GM21737 (cell line): ENCODE results near the gene BORCS5.
A peak's percentile ranks its signal among the peaks of the same experiment; 100 is the strongest.
"Not testable (repeated sequence)": the region's sequence is repeated elsewhere in the genome, so short reads cannot be mapped to it uniquely, and the experiment has no call there.

Experiments
- ATAC-seq: cut with Tn5 transposase; IDR thresholded peaks from one replicate; pipeline ENCODE4 v1.9.1; 2021; ENCODE audit warnings: mild to moderate bottlenecking, moderate library complexity; ENCODE audit not compliant: unreplicated experiment

Gene BORCS5

DNA sequence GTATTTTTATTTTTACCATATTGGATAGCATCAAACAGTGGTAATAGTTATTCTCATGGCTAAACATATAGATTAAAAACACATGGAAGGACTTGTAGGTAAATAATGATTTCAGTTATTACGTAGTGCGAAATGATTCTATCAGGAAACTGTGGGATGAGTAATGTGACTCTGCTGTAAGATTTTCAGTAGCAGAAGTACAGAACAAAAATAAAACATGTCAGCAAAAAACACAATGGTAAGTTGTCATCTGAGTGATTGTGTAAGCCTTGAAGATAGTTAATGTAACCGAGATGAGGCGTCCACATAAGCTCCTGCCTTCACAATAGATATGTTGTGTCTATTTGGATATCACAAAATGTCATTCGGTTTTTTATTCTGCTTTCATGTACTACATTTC, 99.8 kb downstream of the BORCS5 start:
- no peak for ATAC-seq

DNA sequence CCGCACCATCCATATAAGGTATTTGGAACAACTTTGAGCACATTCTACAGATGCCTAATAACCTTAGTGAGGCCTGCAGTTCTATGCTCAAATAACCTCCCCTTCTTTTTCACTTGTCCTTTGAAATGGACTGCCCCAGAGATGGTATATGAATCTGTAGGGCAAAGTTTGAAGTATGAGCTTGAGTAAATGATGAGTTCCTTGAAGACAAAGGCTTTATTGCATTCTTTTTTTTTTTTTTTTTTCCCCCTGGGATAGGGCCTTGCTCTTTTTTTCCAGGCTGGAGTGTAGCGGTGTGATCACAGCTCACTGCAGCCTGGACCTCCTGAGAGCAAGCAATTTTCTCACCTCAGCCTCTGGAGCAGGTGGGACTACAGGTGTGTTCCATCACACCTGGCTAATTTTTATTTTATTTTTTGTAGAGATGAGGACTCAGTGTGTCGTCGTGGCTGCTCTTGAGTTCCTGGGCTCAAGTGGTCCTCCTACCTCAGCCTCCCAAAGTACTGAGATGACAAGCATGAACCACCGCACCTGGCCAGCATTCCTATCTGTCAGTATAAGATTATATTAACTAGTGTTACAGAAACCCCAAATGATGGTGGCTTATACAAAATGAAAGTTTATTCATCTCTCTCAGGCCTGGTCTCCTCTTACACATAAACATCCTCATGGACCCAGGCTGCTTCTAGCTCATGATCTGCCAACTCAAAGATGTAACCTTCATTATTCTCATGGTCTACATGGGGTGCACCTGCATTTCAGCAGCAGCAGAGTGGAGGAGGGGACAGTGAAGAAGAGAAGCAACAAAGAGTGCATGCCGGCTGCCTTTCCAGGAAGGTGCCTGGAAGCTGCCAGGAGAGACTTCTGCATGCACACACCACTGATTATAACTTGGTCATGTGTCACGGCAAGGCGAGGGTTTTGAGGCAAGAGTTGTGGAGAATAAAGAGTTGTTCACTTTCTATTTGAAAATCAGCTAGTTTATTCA, 104.4 kb downstream of the BORCS5 start:
- no peak for ATAC-seq

DNA sequence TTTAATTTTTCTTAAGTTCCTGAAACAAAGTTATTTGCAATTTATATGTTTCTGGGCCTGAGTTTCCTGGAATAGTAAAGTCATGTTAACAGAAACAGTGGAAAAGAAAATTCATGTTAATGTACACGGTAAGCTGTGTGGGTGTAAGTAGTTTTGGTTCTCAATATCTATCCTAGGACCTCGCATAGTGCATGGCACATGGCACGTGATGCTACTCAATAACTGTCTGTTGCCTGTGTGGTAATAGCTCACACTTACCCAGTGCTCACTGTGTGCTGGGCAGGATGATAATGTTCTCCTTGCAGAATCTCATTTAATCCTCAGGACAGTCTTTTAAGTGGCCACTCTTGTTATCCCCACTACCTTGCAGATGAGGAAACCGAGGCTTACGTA, 105.0 kb downstream of the BORCS5 start:
- no peak for ATAC-seq

DNA sequence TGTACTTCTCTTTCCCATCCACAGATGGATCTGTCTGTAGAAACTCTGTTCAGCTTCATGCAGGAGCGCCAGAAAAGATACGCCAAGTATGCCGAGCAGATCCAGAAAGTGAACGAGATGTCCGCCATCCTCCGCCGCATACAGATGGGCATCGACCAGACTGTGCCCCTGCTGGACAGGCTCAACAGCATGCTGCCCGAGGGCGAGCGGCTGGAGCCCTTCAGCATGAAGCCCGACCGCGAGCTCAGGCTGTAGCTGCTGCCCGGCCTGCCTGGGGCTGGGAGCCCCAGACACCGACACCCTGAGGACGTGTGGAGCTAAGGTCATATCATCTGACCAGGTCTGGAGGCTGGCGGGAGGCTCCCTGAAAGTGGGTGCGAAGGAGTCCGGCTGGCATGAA, 108.6 kb downstream of the BORCS5 start:
- no peak for ATAC-seq

DNA sequence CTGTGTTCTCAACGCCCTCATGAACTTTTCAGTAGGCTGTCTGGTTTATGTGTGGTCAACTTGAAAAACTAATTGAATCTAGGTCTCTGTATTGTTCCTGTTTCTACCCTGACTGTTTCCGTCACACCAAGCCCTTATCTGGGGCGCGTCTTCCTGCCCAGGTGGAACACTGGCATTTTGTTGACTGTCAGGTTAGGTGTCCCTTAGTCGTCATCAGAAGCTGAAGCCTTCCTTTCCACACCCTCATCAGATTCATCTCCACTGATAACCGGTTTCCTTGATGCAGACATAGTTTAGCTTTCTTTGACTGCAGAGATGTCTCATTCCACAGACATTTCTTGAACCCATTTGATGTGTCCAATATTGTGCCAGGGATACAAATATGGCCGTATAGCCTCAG, 109.3 kb downstream of the BORCS5 start:
- no peak for ATAC-seq

DNA sequence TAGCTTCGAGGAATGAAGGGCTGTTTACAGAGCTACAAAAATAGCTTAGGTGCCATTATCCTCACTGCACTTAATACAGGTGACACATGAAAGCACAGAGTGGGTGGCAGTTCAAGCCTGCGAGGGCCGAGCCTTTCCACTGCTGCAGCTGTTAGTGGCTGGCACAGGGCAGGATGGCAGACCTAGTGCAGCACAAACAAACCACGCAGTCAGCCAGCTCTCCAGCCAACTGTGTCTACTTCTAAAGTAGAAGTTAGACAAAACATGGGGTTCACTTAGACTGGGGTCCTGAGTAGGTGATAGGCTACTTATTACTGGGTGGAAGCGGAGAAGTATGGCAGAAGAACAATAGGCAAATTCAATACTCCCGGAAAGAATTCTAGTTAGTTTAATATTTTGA, 110.4 kb downstream of the BORCS5 start:
- ATAC-seq, result no peak

DNA sequence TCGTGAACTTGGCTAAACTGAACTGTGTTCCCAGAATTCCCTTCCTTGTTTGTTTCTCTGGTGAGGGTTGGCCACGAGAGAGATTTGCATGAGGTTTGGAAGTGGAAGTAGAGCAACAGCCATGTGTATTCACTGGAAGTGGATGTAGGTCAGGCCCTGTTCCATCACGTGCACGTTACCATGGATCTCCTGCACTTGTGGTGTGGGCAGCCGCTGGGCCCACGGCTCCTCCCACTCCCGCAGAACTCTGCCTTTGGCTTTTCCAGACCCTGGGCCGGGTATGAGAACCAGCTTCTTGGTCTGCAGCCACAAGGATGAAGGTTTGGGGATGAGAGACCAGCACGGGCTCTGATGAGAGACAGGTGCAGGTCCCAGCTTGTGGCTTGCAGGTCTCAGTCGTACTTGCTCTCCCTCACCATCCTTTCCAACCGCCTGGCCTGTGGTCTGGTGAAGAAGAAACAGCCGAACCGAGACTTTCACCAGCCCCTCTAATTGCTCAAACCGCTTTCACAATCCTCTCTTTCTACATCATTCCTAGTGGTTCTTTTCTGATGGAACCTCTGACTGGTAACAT, 110.9 kb downstream of the BORCS5 start:
- no peak for ATAC-seq

DNA sequence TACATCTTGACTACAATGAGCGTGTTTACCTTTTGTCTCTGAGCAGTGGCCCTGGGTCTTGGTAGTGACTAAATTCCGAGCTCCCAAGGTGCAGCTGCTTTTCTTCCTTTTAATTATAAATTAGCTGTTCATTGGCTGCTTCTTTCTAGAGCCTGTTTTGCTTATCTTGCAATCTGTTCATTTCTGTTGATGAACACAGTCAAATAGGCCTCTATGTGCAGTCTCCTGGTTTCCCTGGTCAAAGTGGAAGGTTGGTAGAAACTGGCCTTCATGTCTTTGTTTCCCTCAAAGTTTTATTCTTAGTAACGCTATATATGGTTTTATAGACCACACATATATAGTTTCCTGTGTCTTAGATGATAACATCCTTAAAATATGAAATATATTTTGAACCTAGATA, 111.7 kb downstream of the BORCS5 start:
- no peak for ATAC-seq

DNA sequence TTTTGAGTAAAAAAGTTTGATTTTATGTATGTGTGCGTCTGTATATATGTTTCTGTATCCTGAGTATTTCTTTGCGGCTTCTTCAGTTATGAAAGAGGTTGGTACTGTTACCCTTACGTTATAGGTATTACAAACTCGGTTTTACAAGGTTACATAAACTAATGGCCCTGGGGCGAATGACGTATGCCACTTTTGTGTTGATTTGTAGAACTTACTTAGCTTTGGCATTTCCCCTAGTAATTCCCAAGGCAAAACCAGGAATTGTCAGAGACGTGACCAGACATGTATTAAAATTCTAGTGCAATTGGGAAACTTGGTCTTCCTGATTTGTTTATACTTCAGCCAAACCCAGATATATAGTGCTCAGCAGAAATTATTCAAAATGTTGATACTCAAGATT, 112.5 kb downstream of the BORCS5 start:
- no peak for ATAC-seq

DNA sequence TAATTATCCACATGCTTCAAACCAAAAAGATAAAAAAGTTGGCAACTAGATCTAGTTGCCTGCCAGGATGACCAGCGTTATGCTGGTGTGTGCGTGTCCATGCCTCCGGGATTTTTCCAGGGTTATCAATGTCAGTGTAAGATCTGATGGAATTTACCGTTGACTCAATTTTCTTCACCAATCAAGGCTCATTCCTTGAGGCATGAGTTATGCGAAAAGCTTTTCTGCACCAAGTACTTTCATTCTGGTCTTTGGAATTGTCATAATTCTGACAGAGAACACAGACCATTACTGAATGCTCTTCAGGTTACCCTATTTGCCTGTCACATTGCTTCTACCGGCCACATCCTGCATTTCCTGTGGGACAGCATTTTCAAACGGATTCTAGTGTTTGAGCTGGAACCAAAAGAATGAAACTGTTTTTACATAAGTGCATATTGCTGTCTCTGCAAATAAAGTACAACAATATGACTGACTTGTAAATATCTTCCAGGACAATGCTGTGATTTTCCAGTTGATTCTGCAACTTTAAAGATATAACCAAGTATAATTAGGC, 114.0 kb downstream of the BORCS5 start:
- no peak for ATAC-seq

DNA sequence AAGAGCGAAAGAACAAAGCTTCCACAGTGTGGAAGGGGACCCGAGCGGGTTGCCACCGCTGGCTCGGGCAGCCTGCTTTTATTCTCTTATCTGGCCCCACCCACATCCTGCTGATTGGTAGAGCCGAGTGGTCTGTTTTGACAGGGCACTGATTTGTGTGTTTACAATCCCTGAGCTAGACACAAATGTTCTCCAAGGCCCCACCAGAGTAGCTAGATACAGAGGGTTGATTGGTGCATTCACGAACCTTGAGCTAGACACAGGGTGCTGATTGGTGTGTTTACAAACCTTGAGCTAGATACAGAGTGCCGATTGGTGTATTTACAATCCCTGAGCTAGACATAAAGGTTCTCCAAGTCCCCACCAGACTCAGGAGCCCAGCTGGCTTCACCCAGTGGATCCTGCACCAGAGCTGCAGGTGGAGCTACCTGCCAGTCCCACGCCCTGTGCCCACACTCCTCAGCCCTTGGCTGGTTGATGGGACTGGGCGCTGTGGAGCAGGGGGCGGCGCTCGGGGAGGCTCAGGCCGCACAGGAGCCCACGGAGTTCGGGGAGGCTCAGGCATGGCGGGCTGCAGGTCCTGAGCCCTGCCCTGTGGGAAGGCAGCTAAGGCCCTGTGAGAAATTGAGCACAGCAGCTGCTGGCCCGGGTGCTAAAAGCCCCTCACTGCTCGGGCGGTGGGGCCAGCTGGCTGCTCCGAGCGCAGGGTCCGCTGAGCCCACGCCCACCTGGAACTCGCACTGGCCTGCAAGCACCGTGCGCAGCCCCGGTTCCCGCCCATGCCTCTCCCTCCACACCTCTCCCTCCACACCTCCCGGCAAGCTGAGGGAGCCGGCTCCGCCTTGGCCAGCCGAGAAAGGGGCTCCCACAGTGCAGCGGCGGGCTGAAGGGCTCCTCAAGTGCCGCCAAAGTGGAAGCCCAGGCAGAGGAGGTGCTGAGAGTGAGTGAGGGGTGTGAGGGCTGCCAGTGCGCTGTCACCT, 115.4 kb downstream of the BORCS5 start:
- not testable (repeated sequence) for ATAC-seq

DNA sequence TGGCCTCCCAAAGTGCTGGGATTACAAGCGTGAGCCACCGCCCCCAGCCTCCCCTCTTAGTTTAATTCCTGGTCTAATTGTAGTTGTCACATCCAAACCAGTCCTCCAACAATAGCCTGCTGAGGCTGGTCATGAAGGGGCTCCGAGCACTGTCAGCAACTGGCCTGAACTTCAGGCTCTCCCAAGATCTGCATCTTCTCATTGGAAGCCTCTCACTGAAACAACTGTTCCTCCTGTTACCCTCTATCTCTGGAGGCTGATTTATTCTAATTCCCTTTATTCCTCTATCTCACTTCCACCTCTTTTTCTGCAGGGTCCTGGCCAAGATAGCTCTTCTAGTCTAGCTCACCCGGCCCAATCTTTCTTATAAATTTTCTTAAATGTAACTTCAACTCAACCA, 116.3 kb downstream of the BORCS5 start:
- ATAC-seq, result no peak

DNA sequence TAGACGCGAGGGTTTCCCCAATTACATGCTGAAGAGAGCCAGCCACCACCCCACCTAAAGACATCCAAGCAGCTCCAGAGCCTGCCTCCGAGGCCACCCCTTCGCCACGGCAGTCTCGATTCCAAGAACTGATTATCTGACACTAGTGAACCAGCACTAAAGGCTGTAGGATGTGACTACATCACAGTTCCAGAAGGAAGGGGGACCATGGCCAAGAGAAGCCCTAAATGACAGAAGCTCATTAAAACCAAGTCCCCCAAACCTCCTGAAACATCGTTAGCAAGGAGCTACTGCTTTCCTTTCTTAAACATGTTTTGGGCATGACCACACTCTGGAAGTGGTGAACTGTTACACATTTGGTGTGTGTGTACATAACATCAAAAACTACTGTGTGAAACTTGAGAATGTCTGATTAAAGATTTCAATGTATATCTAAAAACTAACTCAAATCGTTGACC, 117.6 kb downstream of the BORCS5 start:
- ATAC-seq, result peak; percentile 25

DNA sequence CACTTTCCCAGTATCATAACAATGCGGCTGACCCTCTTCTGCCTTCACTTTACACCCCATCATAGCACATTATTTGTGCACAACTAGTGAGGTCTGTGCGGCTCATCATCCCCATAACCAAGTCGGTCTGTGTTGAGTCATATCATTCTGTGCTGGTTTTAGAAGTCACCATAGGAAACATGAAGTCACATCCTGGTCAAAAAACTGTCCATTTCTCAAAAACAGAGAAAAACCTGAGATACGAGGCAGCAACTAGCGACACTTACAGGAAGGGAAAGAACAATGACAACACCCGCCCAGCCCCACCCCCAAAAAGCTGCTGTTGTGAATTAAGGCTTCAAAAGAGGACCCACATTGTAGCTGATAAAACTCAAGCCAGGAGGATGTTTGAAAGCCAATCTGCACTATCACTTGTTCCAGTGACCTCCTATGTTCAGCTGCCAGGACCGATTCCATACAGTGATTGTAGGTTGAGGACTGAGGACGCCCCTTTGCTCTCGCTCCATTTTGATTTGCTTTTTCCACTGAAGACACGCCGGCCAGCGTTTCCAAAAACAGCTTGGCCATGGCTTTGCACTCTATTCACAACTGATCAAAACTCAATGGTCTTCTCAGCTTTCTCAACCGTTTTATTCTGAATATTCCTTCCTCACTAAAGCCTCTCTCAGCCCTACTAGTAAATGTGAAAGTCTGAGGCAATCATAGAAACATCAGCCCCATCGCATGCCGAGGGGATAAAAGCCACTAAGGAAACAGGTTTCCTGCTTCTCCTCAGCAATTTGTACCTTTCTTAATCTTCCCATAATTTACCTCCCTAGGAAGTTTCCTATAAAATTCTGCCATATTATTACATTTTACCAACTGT, 118.3 kb downstream of the BORCS5 start:
- ATAC-seq, result peak; percentile 84

DNA sequence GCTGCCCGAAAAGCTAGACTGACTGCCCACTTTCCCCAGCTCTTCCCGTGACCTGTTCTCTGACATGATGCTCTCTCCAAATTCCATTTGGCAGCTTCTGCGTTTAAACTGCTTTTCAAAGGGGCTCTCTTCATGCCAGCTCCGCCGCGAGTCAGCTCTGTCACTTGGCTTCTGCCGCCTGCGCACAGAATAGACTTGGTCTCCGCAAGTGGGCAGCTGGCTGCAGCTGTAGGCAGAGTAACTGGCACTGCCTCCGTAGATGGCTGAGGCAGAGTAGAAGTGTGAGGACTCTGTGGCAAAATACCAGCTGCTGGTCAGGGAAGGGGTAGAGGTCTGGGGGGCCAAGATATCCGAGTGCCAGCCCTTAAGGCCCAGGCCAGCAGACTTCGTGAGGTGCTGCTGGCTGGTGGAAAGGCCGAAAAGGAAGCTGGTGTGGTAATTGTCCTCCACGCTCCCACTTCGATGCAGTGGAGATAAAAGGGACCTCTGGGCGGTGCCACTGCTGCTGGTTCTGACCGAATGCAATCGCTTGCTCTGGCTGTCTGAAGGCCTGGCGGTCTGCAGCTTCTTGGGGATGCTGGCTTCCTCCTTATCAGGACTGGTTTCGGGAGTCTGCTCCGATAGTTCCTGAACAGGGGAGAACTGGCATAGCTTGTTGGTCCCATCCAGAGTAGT, 120.1 kb downstream of the BORCS5 start:
- ATAC-seq, result no peak

DNA sequence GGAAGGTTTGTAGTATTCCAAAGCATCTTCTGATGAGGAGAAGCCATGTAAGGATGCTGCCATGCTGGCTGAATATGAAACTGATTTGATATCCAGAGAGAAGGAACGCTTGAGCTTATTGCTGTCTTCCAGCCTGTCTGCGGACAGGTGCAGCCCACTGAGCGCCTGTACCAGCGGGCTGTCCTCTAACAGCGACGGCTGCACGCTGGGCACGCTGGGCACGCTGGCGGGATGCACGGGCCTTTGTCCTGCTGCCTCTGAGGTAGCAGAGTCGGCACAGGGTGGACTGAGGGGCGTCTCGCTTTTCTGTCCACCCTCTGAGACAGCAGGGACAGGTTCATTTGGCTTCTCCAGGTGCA, 120.6 kb downstream of the BORCS5 start:
- no peak for ATAC-seq

DNA sequence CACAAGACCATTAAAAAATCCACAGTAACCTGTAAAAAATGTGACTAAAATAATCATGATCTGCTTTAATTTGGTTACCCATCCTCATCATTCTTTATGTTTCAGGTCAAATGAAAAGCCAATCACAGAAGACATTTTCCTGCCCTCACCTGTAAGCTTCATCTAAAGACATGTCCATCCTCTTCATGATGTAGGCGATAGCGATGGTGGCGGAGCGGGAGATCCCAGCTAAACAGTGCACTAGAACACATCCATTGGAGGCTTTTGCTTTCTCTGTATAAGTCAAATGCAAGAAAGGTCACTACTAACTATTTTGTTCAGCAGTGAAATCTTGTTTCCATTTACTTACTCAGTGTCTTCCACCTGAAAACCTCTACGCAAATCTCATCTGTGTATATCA, 123.2 kb downstream of the BORCS5 start:
- no peak for ATAC-seq

DNA sequence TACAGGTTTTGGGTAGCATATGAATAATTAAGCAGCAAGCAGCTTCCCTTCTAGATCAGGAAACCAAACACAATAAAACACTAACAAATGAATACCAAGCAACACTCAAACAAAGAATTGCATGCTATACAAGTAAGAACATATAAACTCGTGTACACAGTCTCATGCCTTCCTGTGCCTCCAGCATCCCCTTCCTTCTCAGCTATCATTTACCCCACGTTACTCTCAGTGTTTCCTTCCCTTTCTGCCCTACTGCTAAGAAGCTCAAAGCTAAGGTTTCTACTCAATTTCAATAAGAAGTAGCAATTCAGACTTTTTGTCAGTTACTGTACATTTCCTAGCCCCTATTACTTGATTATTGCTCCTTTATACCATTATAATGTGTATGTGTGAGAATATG, 124.8 kb downstream of the BORCS5 start:
- ATAC-seq, result no peak

DNA sequence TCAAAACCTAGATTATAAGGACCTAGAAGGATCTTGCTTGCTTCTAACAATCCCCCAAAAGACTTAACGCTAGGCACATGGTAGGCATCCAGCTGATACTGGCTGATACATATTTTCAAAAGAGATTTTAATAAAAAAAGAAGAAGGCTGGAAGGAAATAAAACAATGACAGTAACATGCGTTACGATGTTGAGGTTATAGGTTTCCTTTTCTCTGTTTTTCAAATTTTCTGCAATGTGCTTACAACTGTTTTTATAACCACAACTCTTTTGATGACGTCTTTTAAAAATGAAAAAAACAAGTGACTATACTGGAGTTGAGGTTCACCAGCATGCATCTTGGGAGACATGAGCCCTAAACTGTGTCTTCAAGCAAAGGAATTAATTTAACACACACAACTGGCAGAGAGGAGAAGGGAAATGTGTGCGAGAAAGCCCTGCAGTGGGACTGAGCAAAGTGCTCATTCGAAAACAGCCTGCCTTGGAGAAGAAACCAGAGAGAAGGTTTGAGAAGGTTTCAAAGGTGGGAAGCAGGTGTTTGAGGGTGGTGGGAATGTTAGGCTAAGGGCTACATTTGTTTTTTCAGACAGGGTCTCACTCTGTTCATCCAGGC, 125.4 kb downstream of the BORCS5 start:
- ATAC-seq, result no peak
